GM12878 (cell line): ENCODE data around the gene FNDC3B. TPM values are rescaled to one million over a fixed set of nuclear protein-coding genes. Genes with fewer than 3 reads are reported as not detected.

ENCODE experiments used
- ATAC-seq: fragments of 200-7000 bp; cut with Tn5 transposase; 3 replicates; pipeline ENCODE4 v1.9.1; 2020; ENCODE audit warnings: mild to moderate bottlenecking, moderate library complexity
- BruUV-seq: library from RNA; stranded (reverse); fragments of 400-500 nt; replicated peaks from 2 replicates; lab custom pipeline; 2021; lab: Mats Ljungman, UMichigan
- CTCF ChIA-PET: fragments of 300-600 bp; sonication (Branson Sonifier 250); formaldehyde crosslinking; extraction: SDS; loops from one replicate; lab custom pipeline; 2021; ENCODE audit warnings: inconsistent platforms; lab: Yijun Ruan, JAX
- POLR2A ChIA-PET: fragments of 350-600 bp; formaldehyde crosslinking; extraction: SDS; loops from one replicate; lab custom pipeline; 2021; ENCODE audit warnings: inconsistent platforms; lab: Charles Lee
- RAD21 ChIA-PET: fragments of 300-600 bp; sonication (Branson Sonifier 250); formaldehyde crosslinking; loops from one replicate; lab custom pipeline; 2023; ENCODE audit warnings: antibody characterized with exemption; ENCODE audit not compliant: unreplicated experiment; lab: Charles Lee
- SMC1A ChIA-PET: fragments of 300-600 bp; sonication (Branson Sonifier 250); formaldehyde crosslinking; loops from one replicate; lab custom pipeline; 2023; ENCODE audit not compliant: unreplicated experiment, uncharacterized antibody; lab: Charles Lee
- DNase-seq: peaks from one replicate; pipeline ENCODE4 v3.0.0-alpha.2; 2011; ENCODE audit warnings: low read depth, low spot score
- FAIRE-seq: peaks from 3 replicates; lab custom pipeline; 2011; peaks lifted over from hg19 to GRCh38; lab: Jason Lieb, UNC
- H2AFZ ChIP-seq: 2 replicates; pipeline ENCODE4 v1.6.0; 2011; ENCODE audit warnings: low read depth, low read length, control low read depth; ENCODE audit not compliant: control insufficient read depth
- H3K27ac ChIP-seq: 2 replicates; pipeline ENCODE4 v1.5.1; 2011; ENCODE audit warnings: control low read depth; ENCODE audit not compliant: control insufficient read depth, insufficient read depth
- H3K27me3 ChIP-seq, 2 experiments: replicated peaks in 1 of 2; 2 replicates each; pipeline versions ENCODE4 v1.6.0 to v1.6.1; 2011; ENCODE audit warnings: low read length in 1 of 2; ENCODE audit not compliant: control insufficient read depth in 2 of 2, insufficient read depth in 2 of 2
- H3K36me3 ChIP-seq, 2 experiments: 2 replicates each; pipeline ENCODE4 v1.5.1; 2011; ENCODE audit warnings: low read length in 1 of 2; ENCODE audit not compliant: control insufficient read depth in 2 of 2, insufficient read depth in 2 of 2
- H3K4me1 ChIP-seq: 2 replicates; pipeline ENCODE4 v1.6.1; 2011; ENCODE audit warnings: mild to moderate bottlenecking, low read length, moderate library complexity, mixed read lengths; ENCODE audit not compliant: control insufficient read depth, insufficient read depth
- H3K4me2 ChIP-seq: 2 replicates; pipeline ENCODE4 v1.6.0; 2011; ENCODE audit warnings: control low read depth; ENCODE audit not compliant: control insufficient read depth, insufficient read depth
- H3K4me3 ChIP-seq: fragments of 200-600 bp; sonication (generic); 2 replicates; pipeline ENCODE4 v1.5.1; 2016
- H3K79me2 ChIP-seq: 2 replicates; pipeline ENCODE4 v1.6.0; 2011; ENCODE audit warnings: low read length; ENCODE audit not compliant: control insufficient read depth, insufficient read depth
- H3K9ac ChIP-seq: 2 replicates; pipeline ENCODE4 v1.8.0; 2011; ENCODE audit warnings: low read length, control low read depth, mixed read lengths; ENCODE audit not compliant: control insufficient read depth, insufficient read depth
- H3K9me3 ChIP-seq: replicated peaks from 3 replicates; pipeline ENCODE4 v1.5.1; 2011; ENCODE audit warnings: mild to moderate bottlenecking, low read length; ENCODE audit not compliant: control insufficient read depth, insufficient read depth
- H4K20me1 ChIP-seq: 2 replicates; pipeline ENCODE4 v1.6.0; 2011; ENCODE audit not compliant: control insufficient read depth, insufficient read depth
- BACH1 ChIP-seq: fragments of 450-650 bp; IDR thresholded peaks from 2 replicates; pipeline ENCODE4 v1.6.1; 2017; ENCODE audit warnings: mild to moderate bottlenecking, borderline replicate concordance
- CHD2 ChIP-seq: IDR thresholded peaks from 2 replicates; pipeline ENCODE4 v1.6.1; 2011; ENCODE audit warnings: low read depth, low read length, improper control_type of control experiment, borderline replicate concordance
- CHD4 ChIP-seq: fragments of 200-600 bp; sonication (generic); IDR thresholded peaks from 2 replicates; pipeline ENCODE4 v1.6.1; 2016; ENCODE audit warnings: mild to moderate bottlenecking
- CREM ChIP-seq: IDR thresholded peaks from 2 replicates; pipeline ENCODE4 v1.6.1; 2014; ENCODE audit warnings: antibody characterized with exemption, low read depth
- ESRRA ChIP-seq: IDR thresholded peaks from 2 replicates; pipeline ENCODE4 v1.6.1; 2012; ENCODE audit warnings: mild to moderate bottlenecking, low read length, improper control_type of control experiment
- HCFC1 ChIP-seq: fragments of 150-350 bp; IDR thresholded peaks from 2 replicates; pipeline ENCODE4 v1.6.1; 2014; ENCODE audit warnings: low read length
- HDAC6 ChIP-seq: fragments of 200-600 bp; sonication (generic); IDR thresholded peaks from one replicate; pipeline ENCODE4 v1.8.0; 2017; ENCODE audit warnings: antibody characterized with exemption; ENCODE audit not compliant: unreplicated experiment
- IKZF1 ChIP-seq: fragments of 450-650 bp; conservative IDR thresholded peaks from 2 replicates; pipeline ENCODE4 v1.6.1; 2017; ENCODE audit warnings: antibody characterized with exemption, mild to moderate bottlenecking
- MEF2A ChIP-seq: IDR thresholded peaks from 2 replicates; pipeline ENCODE4 v1.6.1; 2011; ENCODE audit warnings: low read depth, mild to moderate bottlenecking, low read length, moderate library complexity; ENCODE audit not compliant: insufficient read depth
- MEF2B ChIP-seq: fragments of 450-650 bp; IDR thresholded peaks from 2 replicates; pipeline ENCODE4 v1.6.1; 2018; ENCODE audit warnings: mild to moderate bottlenecking, moderate library complexity; ENCODE audit not compliant: partially characterized antibody, poor library complexity, severe bottlenecking
- MXI1 ChIP-seq: fragments of 150-350 bp; IDR thresholded peaks from 2 replicates; pipeline ENCODE4 v1.6.1; 2011; ENCODE audit warnings: low read depth, mild to moderate bottlenecking, inconsistent platforms, low read length, improper control_type of control experiment
- RCOR1 ChIP-seq: conservative IDR thresholded peaks from 2 replicates; pipeline ENCODE4 v1.6.1; 2012; ENCODE audit warnings: low read depth, low read length, improper control_type of control experiment
- SREBF1 ChIP-seq: IDR thresholded peaks from 2 replicates; pipeline ENCODE4 v1.6.1; 2012; ENCODE audit warnings: mild to moderate bottlenecking, low read length
- SUZ12 ChIP-seq: fragments of 200-600 bp; sonication (generic); IDR thresholded peaks from one replicate; pipeline ENCODE4 v1.6.1; 2018; ENCODE audit warnings: antibody characterized with exemption, mild to moderate bottlenecking; ENCODE audit not compliant: unreplicated experiment
- TCF7 ChIP-seq: IDR thresholded peaks from 2 replicates; pipeline ENCODE4 v1.6.1; 2014; ENCODE audit warnings: antibody characterized with exemption, borderline replicate concordance
- WGBS: methylation state at CpG from one replicate; pipeline ENCODE4 v1.1.6; 2016; ENCODE audit warnings: low lambda C conversion rate; ENCODE audit not compliant: insufficient replicate concordance, insufficient coverage; ENCODE audit errors: missing lambda C conversion rate; 5-methylcytosine and 5-hydroxymethylcytosine counted together
- in situ Hi-C: fragments of 300-500 bp; cut with MboI; formaldehyde crosslinking; loops from 9 replicates; pipeline ENCODE4 v1.14.3; 2018; ENCODE audit warnings: mixed read lengths
- intact Hi-C: fragments of 100-400 bp; cut with micrococcal nuclease; formaldehyde crosslinking; loops from one replicate; pipeline ENCODE4 v1.14.2; 2022; ENCODE audit not compliant: unreplicated experiment
- polyA plus RNA-seq, 11 experiments: library from polyadenylated mRNA; depleted of rRNA in 4 of 11; unstranded in 6 of 11; stranded (reverse) in 5 of 11; fragments of >200 nt; fragmentation: Nextera tagmentation in 4 of 11; fragmentation: Illumina TruSeq in 1 of 11; extraction: Ambion mirVana in 4 of 11; extraction: Trizol in 1 of 11; gene quantifications; 1 replicate in 1 of 11; 2 replicates in 10 of 11; pipeline versions ENCODE4 v1.2.1 to v1.2.3, GENCODE V29; 2011 to 2016; ENCODE audit warnings: inconsistent platforms in 2 of 11, missing spikeins in 2 of 11, low read depth in 1 of 11
- total RNA-seq, 4 experiments: library from RNA; depleted of rRNA in 3 of 4; stranded (reverse); fragments of >200 nt in 3 of 4; fragmentation: Illumina TruSeq in 1 of 4; extraction: Trizol in 1 of 4; gene quantifications; 2 replicates each; pipeline versions ENCODE4 v1.2.1 to v1.2.3, GENCODE V29; 2013 to 2021
- TF ChIP-seq, protein P1 (sequence below): IDR thresholded peaks from 2 replicates; pipeline ENCODE4 v1.6.1; 2012; ENCODE audit warnings: mild to moderate bottlenecking, low read depth, low read length
- TF ChIP-seq, protein P2 (sequence below): fragments of 450-650 bp; IDR thresholded peaks from 2 replicates; pipeline ENCODE4 v1.6.1; 2017; ENCODE audit warnings: low read depth, mild to moderate bottlenecking, moderate library complexity
- TF ChIP-seq, protein P3 (sequence below): fragments of 150-350 bp; IDR thresholded peaks from 2 replicates; pipeline ENCODE4 v1.6.1; 2014; ENCODE audit warnings: mild to moderate bottlenecking, low read depth, low read length

The FNDC3B gene
- total and polyA plus RNA-seq, 10 of the 15 experiments (the other 5 are each of a cell fraction or from before 2014, with no cell fraction given), result 7.9 to 35.0 (median 18.5) TPM

DNA sequence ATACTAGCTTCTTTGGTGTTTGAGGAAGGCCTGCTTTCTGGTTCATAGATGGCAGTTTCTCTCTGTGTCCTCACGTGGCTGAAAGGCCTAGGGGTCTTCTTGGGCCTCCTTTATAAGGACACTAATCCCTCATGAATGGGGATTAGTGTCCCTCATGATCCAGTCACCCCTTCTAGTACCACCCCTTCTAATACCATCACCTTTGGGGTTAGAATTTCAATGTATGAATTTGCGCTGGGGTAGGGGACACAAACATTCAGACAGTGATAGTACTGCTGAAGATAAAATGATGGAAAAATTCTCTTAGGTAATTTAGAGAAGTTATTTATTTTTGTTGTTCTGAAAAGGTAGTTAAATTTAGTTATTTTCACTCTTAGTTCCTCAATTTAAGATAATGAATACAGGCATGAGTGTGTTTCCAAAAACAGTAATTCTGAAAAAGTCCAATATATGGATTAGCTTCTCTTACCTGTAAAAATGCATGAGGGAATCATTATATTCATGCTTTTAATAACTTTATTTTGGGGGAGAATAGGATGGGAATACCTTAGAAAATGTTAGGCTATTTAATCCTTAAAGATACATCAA, 103.6 kb downstream of the FNDC3B start:
- in situ Hi-C loops, result no loop called here
- Histone ChIP-seq H3K9me3 (peaks cover 2% of the 10 kb centered on the region; the same call in 1 of the 3 replicates), H3K4me3 (peak overlapping the region; percentile 51), H2AFZ (no peak overlapping the region), H3K79me2 (peaks cover 64% of the 10 kb centered on the region), H3K9ac (peak overlapping the region; percentile 61), H3K27ac (peak overlapping the region; percentile 95), H3K27me3 (no peaks in the 10 kb centered on the region), H4K20me1 (no peaks in the 10 kb centered on the region), H3K36me3 (peaks cover 4 to 10% of the 10 kb centered on the region in 2 experiments; a peak in 1 of 4 replicates), H3K4me1 (peaks cover 81% of the 10 kb centered on the region), H3K4me2 (peak overlapping the region; percentile 73)
- ATAC-seq (peak; percentile 4), DNase-seq (no peak), FAIRE-seq (no peak)
- no TSS peak for BruUV-seq
- CTCF ChIA-PET, result interaction anchor here (1.1 to 5.6 kb wide), 4 partner anchors 14 to 189 kb away, joined by 3 to 30 read pairs (median 5); no protein-coding TSS in a partner anchor
- intact Hi-C loops, result loop anchor here (1.0 to 5.0 kb wide), 3 partner anchors 36 to 81 kb away; no protein-coding TSS in a partner anchor
- SMC1A ChIA-PET, result interaction anchor here (0.6 to 23.1 kb wide), 11 partner anchors 8 to 107 kb away, joined by 3 to 441 read pairs (median 12); no protein-coding TSS in a partner anchor
- RAD21 ChIA-PET, result interaction anchor here (1.3 to 8.9 kb wide), 11 partner anchors 10 to 170 kb away, joined by 3 to 124 read pairs (median 9); no protein-coding TSS in a partner anchor
- POLR2A ChIA-PET, result interaction anchor here (0.9 to 2.3 kb wide), 9 partner anchors 8 to 71 kb away, joined by 3 to 8 read pairs (median 5); no protein-coding TSS in a partner anchor
- WGBS, result 51% methylated on average over 2 of the region's 2 CpGs
- TF ChIP-seq, protein P1, sequence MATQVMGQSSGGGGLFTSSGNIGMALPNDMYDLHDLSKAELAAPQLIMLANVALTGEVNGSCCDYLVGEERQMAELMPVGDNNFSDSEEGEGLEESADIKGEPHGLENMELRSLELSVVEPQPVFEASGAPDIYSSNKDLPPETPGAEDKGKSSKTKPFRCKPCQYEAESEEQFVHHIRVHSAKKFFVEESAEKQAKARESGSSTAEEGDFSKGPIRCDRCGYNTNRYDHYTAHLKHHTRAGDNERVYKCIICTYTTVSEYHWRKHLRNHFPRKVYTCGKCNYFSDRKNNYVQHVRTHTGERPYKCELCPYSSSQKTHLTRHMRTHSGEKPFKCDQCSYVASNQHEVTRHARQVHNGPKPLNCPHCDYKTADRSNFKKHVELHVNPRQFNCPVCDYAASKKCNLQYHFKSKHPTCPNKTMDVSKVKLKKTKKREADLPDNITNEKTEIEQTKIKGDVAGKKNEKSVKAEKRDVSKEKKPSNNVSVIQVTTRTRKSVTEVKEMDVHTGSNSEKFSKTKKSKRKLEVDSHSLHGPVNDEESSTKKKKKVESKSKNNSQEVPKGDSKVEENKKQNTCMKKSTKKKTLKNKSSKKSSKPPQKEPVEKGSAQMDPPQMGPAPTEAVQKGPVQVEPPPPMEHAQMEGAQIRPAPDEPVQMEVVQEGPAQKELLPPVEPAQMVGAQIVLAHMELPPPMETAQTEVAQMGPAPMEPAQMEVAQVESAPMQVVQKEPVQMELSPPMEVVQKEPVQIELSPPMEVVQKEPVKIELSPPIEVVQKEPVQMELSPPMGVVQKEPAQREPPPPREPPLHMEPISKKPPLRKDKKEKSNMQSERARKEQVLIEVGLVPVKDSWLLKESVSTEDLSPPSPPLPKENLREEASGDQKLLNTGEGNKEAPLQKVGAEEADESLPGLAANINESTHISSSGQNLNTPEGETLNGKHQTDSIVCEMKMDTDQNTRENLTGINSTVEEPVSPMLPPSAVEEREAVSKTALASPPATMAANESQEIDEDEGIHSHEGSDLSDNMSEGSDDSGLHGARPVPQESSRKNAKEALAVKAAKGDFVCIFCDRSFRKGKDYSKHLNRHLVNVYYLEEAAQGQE, result no peak
- TF ChIP-seq, protein P2, sequence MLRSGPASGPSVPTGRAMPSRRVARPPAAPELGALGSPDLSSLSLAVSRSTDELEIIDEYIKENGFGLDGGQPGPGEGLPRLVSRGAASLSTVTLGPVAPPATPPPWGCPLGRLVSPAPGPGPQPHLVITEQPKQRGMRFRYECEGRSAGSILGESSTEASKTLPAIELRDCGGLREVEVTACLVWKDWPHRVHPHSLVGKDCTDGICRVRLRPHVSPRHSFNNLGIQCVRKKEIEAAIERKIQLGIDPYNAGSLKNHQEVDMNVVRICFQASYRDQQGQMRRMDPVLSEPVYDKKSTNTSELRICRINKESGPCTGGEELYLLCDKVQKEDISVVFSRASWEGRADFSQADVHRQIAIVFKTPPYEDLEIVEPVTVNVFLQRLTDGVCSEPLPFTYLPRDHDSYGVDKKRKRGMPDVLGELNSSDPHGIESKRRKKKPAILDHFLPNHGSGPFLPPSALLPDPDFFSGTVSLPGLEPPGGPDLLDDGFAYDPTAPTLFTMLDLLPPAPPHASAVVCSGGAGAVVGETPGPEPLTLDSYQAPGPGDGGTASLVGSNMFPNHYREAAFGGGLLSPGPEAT, result no peak
- TF ChIP-seq IKZF1, result peak; percentile 55; the same call in 1 of the 2 replicates
- TF ChIP-seq CHD4, result no peak
- TF ChIP-seq ESRRA, result no peak
- no peak for TF ChIP-seq CREM
- no peak for TF ChIP-seq SREBF1
- TF ChIP-seq CHD2, result no peak
- no peak for TF ChIP-seq BACH1
- peak; percentile 74 for TF ChIP-seq MEF2B
- TF ChIP-seq HCFC1, result no peak
- no peak for TF ChIP-seq HDAC6
- no peak for TF ChIP-seq TCF7
- TF ChIP-seq SUZ12, result no peak
- TF ChIP-seq, protein P3, sequence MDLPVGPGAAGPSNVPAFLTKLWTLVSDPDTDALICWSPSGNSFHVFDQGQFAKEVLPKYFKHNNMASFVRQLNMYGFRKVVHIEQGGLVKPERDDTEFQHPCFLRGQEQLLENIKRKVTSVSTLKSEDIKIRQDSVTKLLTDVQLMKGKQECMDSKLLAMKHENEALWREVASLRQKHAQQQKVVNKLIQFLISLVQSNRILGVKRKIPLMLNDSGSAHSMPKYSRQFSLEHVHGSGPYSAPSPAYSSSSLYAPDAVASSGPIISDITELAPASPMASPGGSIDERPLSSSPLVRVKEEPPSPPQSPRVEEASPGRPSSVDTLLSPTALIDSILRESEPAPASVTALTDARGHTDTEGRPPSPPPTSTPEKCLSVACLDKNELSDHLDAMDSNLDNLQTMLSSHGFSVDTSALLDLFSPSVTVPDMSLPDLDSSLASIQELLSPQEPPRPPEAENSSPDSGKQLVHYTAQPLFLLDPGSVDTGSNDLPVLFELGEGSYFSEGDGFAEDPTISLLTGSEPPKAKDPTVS, result no peak
- TF ChIP-seq MEF2A, result peak; percentile 77; the same call in 1 of the 2 replicates
- no peak for TF ChIP-seq RCOR1
- no peak for TF ChIP-seq MXI1
